Activated naive CD8-positive, alpha-beta T cell treated with anti-CD3 and anti-CD28 coated beads, Interleukin-2, amount 50 U/mL, for 16 hours (primary cell): ENCODE measurements around the gene UBE2E1.

Experiments used
- DNase-seq: peaks from one replicate; pipeline ENCODE4 v3.0.0-alpha.2; 2020; ENCODE audit warnings: low read depth, low spot score

The UBE2E1 gene

DNA sequence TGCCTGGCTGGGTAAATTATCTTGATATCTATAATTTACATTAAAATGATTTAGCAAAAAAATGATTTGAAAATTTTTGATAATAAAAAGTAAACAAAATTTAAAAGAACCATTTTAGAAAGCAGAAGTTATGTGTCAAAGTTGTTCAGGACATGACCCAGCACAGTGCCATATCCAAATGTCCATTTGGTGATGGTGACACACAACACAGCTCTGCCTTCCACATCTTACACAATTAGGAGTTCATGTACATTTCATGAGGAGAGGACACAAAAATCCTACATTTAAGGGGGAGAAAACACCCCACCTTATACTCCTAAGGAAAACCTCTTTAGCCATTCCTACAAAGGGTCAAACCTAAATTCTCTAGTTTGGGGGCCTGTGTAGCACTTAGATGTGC, 10.7 kb upstream of the UBE2E1 start:
- no peak for DNase-seq

DNA sequence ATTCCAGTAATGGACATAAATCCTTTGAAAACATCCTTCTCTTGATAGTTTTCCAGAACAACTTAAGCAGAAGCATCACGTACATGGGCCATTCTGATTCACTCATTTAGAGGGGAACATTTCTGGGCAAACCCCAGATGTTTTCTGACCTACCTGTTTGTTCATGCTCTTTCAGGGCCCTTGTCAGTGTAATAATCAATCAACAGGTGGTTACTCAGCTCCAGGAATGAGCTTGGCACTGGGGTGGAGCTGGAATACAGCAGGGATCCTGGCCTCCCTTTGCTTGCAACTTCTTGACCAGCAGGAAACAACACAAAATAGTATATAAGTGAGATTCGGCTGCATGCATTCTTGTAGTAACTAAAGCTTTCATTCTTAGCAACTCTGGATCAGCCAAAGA, 9.2 kb upstream of the UBE2E1 start:
- no peak for DNase-seq

DNA sequence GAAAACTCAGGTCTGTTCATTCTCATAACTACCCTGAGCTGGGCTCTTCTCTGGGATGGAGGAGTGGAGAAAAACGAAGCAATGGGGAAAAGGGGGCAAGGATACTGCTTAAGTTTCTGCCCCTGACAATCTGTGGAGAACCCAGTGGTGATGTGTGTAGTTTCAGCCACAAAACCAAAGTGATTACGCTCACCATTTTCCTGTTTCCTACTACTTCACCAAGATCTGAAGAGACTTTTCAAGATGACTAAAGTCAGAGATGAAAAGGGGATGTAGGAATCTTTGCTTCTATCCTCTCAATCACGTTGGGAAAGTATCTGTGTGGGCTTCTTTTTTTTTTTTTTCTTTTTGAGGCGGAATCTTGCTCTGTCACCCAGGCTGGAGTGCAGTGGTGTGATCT, 8.3 kb upstream of the UBE2E1 start:
- DNase-seq: no peak

DNA sequence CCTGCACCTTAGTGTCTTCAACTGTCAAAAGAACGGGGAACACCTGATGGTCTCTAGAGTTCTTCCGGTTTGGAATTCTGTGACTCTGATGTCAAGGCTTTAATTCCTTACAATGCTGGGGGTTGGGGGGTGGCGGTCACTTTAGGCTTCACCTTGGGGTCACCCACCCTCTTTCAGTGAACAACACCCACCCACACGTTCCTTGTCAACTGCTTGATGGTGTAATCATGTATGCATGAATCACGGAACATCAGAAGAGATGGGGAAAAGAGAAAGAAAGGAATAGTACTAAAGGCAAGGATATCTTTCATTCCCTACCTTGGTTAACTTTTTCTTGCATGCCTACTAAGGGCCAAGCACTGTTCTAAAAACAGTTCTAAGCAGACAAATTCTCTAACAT, 7.3 kb upstream of the UBE2E1 start:
- DNase-seq: no peak

DNA sequence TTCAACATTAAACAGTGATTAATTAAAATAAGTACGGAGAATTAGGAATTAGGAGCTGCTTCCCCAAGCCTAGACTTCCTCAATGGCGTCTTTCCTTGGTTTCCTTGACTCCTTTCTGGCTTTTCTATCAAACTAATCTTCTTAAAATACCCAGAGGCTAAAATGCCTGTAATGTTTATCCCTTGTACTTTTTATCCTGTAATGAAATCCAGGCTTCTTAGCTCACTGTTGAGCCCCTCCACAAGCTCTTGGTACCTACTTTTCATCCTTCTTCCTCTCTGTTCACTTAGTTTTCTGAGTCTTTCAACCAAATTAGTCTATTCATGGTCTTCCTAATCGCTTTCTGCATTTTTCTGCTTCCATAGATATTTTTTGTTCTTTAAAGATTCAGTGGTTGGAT, 6.9 kb upstream of the UBE2E1 start:
- DNase-seq: no peak

DNA sequence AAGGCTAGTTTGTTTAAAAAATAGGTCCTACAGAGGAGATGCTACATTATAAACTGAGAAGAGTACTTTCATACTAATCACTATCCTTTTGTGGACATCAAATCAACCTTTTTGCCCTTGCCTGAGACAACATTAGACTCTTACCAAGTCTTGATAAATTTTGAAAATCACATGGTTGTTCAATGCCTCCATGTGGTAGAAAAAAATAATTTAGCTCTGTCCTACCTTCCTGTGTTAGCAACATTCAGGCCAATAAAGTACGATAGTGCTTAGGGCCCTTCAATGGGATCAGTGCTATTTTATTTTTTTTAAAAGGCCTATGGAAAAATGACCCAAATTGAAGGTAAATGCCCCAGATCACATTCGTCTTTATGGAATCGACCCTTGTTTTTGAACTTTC, 5.0 kb upstream of the UBE2E1 start:
- no peak for DNase-seq

DNA sequence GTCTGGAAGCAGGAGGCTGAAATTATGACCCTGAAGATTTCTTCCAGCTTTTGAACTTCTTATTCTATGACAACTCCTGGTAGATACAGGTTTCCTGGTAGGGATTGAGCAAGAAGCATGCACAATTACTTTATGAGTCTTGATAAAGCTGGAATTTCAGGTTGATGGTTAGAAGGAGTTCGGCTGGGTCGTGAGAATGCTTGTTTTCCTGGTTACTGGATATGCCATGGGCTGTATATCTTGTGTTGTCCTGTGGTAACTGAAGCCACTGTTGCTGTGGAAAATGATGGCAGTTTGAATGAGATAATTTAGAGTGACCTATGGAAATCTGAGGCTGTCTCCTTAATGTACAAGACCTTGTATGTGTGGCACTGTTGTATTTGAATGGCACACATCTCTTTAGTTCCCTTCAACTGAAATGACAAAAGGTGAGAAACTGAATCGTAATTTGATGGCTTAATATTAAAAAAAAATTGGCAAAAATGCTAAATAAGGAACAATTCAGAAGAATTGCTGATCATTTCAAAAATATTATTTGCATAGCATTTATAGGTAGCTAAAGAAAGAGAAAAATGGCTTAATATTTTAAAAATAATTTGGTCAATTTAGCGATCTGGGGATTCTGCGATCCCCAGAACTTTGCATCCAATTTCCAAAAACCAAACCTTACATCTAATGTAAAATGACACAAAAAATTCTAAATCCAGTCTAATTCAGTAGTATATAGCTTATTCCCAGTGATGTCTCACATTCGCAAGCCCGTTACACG, 1.1 kb upstream of the UBE2E1 start:
- no peak for DNase-seq

DNA sequence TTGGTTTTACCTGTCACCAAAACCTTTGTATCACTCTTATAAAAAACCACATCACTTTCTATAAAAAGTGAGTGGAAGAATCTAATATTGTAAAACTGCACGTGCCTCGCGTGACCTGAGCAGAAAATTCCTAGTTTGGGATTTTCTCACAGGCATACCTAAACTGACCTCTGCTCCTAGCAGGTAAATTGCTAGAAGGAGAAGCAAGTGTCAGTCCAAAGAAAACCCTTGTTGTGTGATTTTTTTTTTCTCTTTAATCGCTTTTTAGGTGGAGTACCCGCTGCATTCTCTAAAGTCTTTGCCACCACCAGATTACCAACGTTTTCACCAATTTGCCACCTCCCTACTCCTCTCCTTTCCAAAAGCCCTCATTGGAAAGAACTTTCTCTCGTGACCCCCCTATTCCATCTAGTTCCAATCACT, 534 bp upstream of the UBE2E1 start:
- no peak for DNase-seq

DNA sequence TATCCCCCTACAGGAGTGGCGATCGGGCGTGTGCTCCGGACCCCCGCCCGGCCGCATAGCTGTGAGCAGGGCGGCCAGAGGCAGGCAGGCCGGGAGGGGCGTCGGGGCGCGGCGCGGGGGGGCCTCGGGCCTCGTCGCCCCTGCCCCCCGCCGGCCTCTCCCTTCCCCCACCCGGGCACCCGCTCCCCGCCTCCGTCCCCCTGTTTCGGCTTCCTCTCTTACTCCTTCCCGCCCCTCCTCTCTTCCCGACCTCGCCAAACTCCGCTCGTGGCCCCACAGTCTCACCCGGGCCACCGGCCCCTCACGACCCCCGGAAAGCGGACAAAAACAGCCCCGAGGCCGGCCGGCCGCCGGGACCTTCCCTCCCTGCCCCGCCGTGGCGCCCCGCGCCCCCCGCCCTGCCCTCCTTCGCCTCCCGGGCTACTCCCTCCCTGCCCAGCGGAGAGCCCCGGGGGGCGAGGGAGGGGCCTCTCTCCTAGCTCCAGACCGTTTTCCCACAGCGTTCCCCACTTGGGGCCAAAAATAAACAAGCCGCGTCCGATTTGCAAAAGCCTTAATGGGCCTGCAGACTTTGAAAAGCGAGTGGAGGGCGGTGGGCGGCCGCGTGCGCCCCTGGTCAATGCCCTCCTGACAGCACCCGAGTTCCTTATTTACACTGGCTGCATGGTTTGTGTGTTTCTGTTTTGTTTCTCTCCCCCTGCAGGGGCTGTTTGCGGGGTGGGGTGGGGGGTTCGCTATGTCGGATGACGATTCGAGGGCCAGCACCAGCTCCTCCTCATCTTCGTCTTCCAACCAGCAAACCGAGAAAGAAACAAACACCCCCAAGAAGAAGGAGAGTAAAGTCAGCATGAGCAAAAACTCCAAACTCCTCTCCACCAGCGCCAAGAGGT, 1.0 kb downstream of the UBE2E1 start:
- no peak for DNase-seq

DNA sequence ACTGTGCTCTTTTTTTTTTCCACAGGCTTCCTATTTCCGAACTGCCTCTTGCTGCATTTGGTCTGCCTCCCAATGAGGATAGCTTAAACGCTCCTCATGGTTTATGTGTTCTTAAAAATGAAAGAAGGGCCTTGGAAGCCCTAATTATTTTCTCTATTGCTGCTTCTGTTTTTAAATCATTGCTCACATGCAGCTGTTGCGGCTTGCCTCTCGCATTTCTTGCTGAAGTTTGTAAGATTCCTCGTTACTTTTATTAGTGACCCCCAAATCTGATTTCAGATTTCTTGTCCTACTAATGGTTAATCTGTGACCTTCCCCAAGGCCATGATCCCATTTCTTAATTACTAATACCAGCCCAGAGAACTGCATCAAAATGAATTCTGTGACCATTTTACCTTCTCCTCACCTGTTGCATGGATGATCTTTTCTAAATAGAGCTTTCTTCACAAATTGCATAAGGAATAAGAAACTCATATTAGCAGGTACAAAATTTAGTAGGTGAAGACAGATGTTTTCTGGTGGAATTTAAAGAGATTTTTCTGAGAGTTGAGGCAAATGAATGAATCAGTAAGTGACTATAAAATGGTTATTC, 1.8 kb downstream of the UBE2E1 start:
- no peak for DNase-seq

DNA sequence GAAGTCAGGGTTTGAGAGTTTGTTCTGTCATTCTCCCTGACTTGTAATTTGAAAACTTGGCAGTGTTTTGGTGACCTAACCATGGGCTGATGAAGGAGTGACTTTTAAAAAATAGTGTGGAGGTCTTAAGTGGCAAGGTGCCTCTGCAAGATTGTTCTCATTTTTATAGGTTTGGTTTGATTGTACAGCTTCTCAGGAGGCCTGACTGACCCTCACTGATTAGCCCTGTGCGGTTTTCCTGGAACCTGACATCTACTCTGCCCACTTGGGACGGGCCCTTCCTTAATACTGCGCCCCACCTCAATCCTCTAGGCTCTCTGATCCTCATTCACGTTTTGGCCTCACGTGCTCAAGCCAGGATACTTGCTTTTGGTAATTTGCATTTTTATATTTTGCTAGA, 2.8 kb downstream of the UBE2E1 start:
- DNase-seq: no peak

DNA sequence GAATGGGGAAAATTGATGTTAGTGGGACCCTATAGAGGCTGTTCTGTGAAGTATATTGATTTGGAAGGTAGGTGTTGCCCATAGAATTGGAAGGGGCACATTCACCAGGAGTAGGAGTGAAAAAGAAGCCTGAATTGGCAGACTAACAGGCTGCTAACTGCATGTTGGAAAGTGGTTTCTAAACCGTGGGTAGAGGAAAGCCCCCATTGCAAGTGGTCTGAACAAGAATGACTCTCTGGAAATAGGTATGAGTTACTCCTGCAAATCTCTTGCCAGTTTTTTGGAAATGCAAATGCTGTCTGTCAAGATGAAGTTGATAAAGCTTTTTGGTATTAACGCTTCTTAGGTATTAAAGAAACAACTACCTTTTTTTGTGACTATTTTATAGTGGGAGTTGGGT, 3.5 kb downstream of the UBE2E1 start:
- DNase-seq: no peak

DNA sequence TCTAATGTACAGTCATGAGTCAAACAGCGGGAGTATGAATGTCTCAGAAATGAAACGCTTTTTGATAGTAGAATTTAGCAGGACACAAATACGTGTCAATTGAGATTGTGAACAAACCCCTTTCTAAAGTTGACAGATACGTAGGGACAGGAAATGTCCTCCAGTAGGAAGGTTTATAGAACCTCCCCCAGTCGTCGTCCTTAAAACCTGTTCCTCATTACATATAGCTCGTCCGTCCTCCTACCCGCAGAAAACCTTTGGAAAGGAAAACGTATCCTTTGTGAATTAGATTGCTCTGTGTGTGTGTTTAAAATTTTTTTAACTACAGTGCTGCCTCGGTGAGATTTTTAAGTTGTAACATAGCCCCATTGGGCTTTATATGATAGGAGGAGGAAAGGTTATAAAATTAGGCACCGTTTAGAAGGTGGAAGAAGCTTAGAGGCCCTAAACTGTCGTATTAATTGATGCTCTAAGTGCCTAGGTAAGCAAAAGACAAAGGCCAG, 4.1 kb downstream of the UBE2E1 start:
- DNase-seq: no peak

DNA sequence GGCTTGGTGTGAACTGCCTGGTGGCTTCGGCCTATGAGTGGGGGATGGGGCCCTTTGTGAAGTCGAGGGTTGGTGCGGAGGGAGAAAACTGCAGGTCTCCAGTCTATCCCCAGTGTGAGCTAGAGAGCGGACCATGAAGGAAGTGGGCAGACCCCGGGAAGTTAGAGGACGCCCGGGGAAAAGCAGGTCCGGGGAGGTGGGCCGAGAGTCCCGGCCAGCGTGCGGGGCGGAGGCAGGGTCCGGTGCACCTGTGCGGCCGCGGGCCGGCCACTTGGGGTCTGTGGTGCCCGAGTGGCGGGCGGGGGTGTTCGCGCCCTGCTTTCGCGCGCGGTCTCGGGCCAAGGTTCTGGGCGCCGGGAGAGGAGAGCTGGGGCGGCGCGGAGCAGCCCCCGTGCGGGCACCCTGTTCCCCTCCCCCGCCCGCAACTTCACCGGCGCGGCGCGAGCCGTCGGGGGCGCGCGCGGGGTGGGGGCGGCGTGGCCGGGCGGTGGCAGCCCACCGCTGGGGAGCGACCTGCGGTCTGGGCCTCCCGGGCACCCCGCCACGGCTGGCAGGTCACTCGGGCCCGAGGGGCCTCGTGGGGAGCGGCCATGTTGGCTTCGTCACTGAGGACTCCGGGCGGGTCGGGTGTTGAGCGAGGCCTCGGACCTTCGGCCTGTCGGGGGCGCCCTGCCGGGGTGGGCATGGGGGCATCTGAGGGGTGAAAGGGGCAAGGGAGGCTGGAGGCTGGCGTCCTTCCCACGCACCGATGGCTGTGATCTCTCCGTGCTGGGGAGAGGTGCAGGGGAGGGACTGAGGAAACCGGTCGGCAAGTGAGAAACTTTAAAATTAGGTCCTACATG, 4.8 kb downstream of the UBE2E1 start:
- peak; percentile 5 for DNase-seq

DNA sequence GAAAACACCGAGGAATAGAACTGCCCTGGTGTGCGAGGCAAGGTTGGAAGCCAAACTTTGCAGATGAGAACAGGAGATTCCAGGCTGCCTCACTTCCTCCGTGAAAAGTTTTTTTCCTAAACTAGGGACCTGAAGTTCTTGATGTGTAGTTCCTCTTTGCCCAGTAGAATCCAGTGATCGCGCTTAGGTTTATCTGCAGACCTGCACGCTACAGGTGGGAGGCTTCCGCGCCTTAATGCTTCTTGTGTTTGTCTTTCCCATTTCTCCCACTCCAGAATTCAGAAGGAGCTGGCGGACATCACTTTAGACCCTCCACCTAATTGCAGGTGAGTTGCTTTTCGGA, 5.4 kb downstream of the UBE2E1 start:
- DNase-seq: no peak

DNA sequence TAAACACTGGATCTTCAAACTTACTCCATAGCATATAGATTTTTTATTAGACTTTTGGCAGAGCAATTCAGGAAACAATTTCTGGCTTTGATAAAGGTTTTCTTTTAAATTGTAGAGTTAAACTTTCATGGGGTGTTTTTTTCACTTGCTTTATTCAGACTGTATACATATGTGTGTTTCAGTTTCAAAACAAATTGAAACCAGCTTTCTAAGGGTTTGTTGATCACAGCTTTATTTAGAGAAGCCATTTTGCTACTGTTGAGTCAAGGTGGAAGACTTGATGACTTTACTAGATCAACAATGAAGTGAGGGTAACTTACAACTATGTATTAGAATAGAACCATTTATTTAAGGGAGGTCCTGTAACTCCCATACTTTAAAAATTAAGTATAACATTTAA, 6.2 kb downstream of the UBE2E1 start:
- DNase-seq: no peak

DNA sequence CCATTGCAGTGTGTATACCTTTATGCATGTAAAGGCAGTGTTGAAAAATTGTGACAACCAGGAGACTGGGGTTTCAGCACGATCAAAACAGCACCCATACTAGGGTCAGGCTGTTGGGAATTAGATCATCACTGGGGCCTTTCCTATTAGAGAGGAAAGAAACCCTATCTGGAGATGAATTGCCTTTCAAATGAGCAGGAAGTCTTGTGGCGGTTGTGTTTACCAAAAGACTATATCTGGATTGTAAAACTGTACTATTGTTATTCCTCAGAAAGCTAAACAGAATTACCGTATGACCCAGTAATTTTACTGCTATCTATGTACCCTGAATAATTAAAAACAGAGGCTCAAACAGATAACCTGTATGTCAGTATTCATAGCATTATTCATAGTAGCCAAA, 10.1 kb downstream of the UBE2E1 start:
- DNase-seq: no peak

DNA sequence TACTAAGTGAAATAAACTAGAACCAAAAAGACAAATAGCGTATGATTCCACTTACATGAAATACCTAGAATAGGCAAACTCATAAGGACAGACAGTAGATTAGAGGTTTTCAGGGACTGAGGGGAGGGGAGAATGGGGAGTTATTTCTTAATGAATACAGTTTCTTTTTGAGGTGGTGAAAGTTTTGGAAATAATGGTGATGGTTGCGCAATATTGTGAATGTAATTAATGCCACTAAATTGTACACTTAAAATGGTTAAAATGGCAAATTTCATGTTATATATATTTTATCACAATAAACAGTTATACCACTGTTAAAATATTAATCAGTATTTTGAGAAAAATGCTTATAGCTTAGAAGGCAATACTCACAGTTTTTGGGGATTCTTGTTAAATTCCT, 11.0 kb downstream of the UBE2E1 start:
- no peak for DNase-seq

DNA sequence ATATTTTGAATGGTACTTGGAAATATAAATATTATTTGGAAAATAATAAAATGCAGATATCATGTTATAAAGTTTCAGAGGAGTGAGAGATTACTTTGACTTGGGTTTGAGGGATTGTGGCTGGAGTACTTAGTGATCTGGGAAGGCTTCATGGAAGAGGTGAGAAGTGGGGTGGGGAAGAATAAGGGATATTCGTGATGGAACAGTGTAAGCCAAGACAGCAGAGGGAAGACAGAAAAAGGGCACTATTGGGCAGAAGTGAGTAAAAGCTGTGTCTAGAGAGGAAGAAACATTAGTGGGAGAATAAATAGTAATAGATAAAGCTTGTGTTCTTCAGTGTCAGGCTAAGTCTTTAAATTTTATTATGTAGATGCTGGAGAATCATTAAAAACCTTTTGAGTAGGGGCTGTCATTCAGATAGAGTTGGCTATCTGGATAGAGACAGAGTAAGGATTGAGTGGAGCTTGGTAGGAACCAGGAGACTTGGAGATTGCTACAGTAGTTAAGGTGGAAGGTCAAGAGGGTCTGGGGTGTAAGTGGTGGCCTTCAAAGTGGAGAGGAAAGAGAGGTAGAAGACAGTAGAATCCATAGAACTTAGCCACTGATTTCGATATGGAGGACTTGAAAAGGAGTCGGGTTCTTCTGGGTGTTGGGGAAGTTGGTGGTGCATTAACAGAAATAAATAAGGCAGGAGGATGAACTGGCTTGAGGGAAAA, 11.9 kb downstream of the UBE2E1 start:
- DNase-seq: no peak

DNA sequence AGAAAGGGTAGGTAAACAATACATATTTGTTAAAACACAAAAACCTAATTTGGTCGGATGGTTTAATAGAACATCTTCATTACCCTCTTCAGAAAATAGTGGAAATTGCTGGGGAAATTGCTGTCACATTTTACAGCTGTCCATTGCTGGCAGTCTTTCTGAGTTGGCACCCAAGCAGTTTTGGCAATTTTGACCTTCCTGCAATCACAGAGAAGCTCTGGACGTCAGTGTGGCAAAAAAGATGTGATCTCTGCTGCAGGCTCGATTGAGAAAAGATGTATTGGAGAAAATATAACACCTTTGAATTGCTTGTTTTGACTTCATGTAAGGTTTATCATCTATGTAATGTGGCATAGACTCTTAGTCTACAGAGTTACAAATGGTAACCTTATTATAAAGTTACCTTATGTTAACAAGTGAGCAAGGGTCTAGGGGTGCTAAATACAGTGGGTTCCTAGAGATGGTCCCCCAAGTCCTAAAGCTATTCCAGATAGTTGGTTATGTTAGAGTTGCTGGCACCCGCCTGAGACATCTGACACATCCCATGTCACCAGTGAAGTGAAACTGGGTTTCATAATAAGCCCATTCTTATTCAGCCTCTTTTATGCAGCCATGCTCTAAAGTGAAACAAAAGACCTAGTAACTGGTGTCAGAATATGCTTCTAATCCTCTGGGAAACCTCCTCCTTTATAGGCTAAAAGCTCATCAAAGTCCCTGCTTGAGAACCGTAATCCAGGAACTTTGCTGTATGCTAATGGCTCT, 14.0 kb downstream of the UBE2E1 start:
- DNase-seq: no peak
